ENCODE measurements around the gene KRTAP1-4.
"Not testable (repeated sequence)": the region's sequence is repeated elsewhere in the genome, so short reads cannot be mapped to it uniquely, and the experiment has no call there.

The KRTAP1-4 gene

GRCh38 chr17:41052566-41052965, 22.6 kb upstream of the KRTAP1-4 start:
- Histone ChIP-seq H3K9me3 (ENCODE audit: insufficient read depth, low read length) (no peaks in the 10 kb centered on the region), H2AFZ (ENCODE audit: low read depth, low read length) (no peak overlapping the region), H3K9ac (ENCODE audit: low read length) (no peak overlapping the region), H3K4me1 (ENCODE audit: low read length) (no peaks in the 10 kb centered on the region), H3K36me3 (replicated peaks; ENCODE audit: low read depth, low read length) (no peaks in the 10 kb centered on the region), H3K27me3 (ENCODE audit: low read depth, low read length) (peaks cover 6% of the 10 kb centered on the region; the same call in 1 of the 2 replicates), H3K4me3 (ENCODE audit: low read length) (no peak overlapping the region), H3K27ac (ENCODE audit: low read length) (no peak overlapping the region), H3K79me2 (ENCODE audit: low read length) (no peaks in the 10 kb centered on the region), H4K20me1 (ENCODE audit: insufficient read depth, low read length) (no peaks in the 10 kb centered on the region), H3K4me2 (ENCODE audit: low read length) (no peak overlapping the region)
- no peak for TF ChIP-seq EZH2phosphoT487 (IDR thresholded peaks at IDR 0.05; ENCODE audit: low read depth)
- TF ChIP-seq CTCF (IDR thresholded peaks at IDR 0.05; ENCODE audit: low read depth, low read length), result no peak

- Histone ChIP-seq H3K4me3 (ENCODE audit: low read length) (no peak overlapping the region), H4K20me1 (ENCODE audit: insufficient read depth, low read length) (no peaks in the 10 kb centered on the region), H3K36me3 (replicated peaks; ENCODE audit: low read depth, low read length) (no peaks in the 10 kb centered on the region), H3K9ac (ENCODE audit: low read length) (no peak overlapping the region), H3K27me3 (ENCODE audit: low read depth, low read length) (peaks cover 6% of the 10 kb centered on the region; the same call in 1 of the 2 replicates), H3K27ac (ENCODE audit: low read length) (no peak overlapping the region), H3K9me3 (ENCODE audit: insufficient read depth, low read length) (no peaks in the 10 kb centered on the region), H3K79me2 (ENCODE audit: low read length) (no peaks in the 10 kb centered on the region), H3K4me2 (ENCODE audit: low read length) (no peak overlapping the region), H3K4me1 (ENCODE audit: low read length) (no peaks in the 10 kb centered on the region), H2AFZ (ENCODE audit: low read depth, low read length) (no peak overlapping the region)
- TF ChIP-seq CTCF (IDR thresholded peaks at IDR 0.05; ENCODE audit: low read depth, low read length) (no peak), EZH2phosphoT487 (IDR thresholded peaks at IDR 0.05; ENCODE audit: low read depth) (no peak)
These were observed 19.1 kb upstream of the KRTAP1-4 start for GRCh38 chr17:41049110-41049509.

- no peaks in the 10 kb centered on the region for H4K20me1 ChIP-seq (ENCODE audit: insufficient read depth, low read length)
- no peaks in the 10 kb centered on the region for H3K79me2 ChIP-seq (ENCODE audit: low read length)
- H3K4me3 ChIP-seq (ENCODE audit: low read length), result no peak overlapping the region
- TF ChIP-seq CTCF (IDR thresholded peaks at IDR 0.05; ENCODE audit: low read depth, low read length), result no peak
- no peak for TF ChIP-seq EZH2phosphoT487 (IDR thresholded peaks at IDR 0.05; ENCODE audit: low read depth)
- no peak overlapping the region for H3K4me2 ChIP-seq (ENCODE audit: low read length)
- H3K9me3 ChIP-seq (ENCODE audit: insufficient read depth, low read length), result no peaks in the 10 kb centered on the region
- no peak overlapping the region for H2AFZ ChIP-seq (ENCODE audit: low read depth, low read length)
- no peak overlapping the region for H3K9ac ChIP-seq (ENCODE audit: low read length)
- H3K27me3 ChIP-seq (ENCODE audit: low read depth, low read length), result peaks cover 3% of the 10 kb centered on the region; the same call in 1 of the 2 replicates
- H3K27ac ChIP-seq (ENCODE audit: low read length), result no peak overlapping the region
- no peaks in the 10 kb centered on the region for H3K36me3 ChIP-seq (replicated peaks; ENCODE audit: low read depth, low read length)
- no peaks in the 10 kb centered on the region for H3K4me1 ChIP-seq (ENCODE audit: low read length)
These were observed 18.4 kb upstream of the KRTAP1-4 start for GRCh38 chr17:41048441-41048840.

GRCh38 chr17:41046735-41047465, 16.9 kb upstream of the KRTAP1-4 start, which contains the start of gene KRTAP2-1:
KRTAP2-1 (minus strand) TSS chr17:41047316; CDS start chr17:41047267, 49 bp downstream.
- H3K27ac ChIP-seq (ENCODE audit: low read length); H4K20me1 ChIP-seq (ENCODE audit: insufficient read depth, low read length); H3K4me1 ChIP-seq (ENCODE audit: low read length); H3K4me3 ChIP-seq (ENCODE audit: low read length); H3K79me2 ChIP-seq (ENCODE audit: low read length); H2AFZ ChIP-seq (ENCODE audit: low read depth, low read length); H3K9ac ChIP-seq (ENCODE audit: low read length); H3K36me3 ChIP-seq (replicated peaks; ENCODE audit: low read depth, low read length); H3K9me3 ChIP-seq (ENCODE audit: insufficient read depth, low read length); H3K27me3 ChIP-seq (ENCODE audit: low read depth, low read length); H3K4me2 ChIP-seq (ENCODE audit: low read length): not testable (repeated sequence)
